HTR-8/SVneo (cell line): ENCODE results near the gene CCNY.

Experiments used
- DNase-seq: peaks from one replicate; pipeline ENCODE4 v3.0.0; 2011; ENCODE audit warnings: low spot score, mixed read lengths; ENCODE audit not compliant: insufficient read length
- FAIRE-seq: peaks from 2 replicates; lab custom pipeline; 2011; peaks lifted over from hg19 to GRCh38; lab: Jason Lieb, UNC

The CCNY gene

DNA sequence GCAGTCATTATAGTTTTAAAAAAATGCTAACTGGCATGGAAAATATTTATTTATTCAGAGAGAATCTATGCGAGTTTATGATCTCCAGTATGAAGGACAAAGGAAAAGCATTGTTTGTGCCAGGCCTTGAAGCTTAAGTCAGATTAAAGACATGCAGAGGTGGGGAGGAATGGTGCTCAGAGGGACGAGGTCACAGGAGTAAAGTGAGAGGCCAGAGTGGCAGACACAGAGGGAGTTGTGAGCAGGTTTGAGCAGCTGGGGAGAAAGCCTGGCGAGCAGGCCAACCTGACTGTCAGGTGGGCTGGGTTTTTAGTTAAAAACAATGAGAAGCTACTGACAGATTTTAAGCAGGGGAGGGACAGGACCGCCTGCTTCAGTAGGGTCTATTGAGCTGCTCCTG is 6.8 kb upstream of the CCNY start:
- FAIRE-seq (no peak), DNase-seq (no peak)

DNA sequence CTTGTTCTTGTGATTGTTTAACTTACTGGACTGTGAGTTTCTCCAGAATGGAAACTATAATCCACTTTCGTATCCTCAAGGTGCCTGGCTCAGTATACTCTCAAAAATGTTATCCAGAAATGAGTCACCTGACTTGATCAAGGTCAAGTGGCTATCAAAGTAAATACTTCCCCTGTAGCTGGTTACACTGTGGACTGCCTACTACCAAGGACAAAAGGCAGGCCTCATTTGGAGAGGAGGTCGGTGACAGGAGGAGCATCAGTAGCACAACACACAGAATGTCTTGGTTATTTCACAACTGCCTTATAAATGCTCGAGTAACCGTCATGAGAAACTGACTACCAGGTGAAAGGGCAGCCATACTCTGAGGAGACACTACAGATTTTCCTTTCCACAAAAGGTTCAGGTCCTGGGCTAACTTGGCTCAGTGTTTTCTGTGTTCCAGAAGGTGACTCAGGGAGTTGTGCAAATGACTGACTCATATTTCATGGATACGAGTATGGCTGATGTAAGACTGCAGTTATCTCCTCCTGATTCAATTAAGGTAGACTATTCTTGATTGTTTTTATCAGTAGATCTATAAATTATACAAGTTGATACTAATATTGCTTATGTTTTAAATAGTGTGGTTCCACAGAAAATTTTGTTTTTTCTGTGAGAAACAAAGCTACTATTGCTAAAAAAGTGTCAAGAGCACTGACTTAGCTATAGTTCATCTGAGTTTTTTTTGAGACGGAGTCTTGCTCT is 4.2 kb upstream of the CCNY start:
- peak; percentile 72 for DNase-seq
- peak; percentile 87 for FAIRE-seq

DNA sequence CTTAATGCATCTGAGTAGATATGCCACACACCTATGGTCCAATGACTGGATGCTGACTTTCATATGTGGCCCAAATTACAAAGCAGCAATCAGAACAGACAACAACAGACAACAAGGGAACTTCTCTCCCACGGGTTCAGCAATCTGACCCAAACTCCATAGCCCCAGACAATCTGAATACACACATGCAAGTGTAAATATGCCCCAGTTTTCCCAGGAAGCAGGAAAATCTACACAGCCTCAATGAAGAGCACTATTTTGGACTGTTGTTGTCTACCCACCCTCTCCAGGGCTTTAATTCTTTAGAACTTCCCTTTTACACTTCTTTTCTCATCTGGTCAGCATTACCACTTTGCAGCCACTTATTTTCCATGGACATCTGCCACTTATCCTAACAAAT is 2.0 kb upstream of the CCNY start:
- DNase-seq (no peak), FAIRE-seq (no peak)

DNA sequence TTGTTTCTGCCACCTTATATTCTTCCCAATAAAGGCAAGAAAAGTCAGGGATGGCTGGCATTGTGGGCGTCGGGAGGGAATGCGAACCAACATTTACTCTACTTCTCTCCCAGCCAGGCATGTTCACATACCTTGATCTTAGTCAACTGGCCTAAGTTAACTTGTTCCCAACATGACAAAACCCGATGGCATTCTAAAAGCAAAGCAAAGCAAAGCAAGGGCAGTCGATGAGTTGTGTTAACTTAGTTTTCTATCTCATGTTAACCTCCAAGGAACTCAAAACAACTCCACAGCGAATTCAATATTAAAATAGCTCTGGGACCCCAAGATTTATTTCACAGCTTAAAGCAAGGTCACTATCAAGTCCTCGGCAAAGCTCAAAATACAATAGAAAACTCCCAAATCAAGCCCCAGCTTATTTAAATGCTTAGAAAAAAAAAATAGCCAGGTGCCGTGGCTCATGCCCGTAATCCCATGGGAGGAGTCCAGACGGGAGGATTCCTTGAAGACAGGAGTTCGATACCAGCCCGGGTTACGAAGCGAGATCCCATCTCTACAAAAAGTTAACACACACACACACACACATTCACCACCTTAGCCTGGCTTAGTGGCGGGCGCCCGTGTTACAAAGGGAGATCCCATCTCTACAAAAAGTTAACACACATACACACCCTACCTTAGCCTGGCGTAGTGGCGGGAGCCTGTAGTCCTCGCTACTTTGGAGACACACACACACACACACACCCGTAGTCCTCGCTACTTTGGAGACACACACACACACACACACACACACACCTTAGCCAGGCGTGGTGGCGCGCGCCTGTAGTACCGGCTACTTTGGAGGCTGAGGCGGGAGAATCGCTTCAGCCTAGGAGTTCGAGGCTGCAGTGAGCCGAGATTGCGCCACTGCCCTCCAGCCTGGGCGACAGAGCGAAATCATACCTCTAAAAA is 901 bp upstream of the CCNY start:
- DNase-seq (no peak), FAIRE-seq (peak; percentile 71)

DNA sequence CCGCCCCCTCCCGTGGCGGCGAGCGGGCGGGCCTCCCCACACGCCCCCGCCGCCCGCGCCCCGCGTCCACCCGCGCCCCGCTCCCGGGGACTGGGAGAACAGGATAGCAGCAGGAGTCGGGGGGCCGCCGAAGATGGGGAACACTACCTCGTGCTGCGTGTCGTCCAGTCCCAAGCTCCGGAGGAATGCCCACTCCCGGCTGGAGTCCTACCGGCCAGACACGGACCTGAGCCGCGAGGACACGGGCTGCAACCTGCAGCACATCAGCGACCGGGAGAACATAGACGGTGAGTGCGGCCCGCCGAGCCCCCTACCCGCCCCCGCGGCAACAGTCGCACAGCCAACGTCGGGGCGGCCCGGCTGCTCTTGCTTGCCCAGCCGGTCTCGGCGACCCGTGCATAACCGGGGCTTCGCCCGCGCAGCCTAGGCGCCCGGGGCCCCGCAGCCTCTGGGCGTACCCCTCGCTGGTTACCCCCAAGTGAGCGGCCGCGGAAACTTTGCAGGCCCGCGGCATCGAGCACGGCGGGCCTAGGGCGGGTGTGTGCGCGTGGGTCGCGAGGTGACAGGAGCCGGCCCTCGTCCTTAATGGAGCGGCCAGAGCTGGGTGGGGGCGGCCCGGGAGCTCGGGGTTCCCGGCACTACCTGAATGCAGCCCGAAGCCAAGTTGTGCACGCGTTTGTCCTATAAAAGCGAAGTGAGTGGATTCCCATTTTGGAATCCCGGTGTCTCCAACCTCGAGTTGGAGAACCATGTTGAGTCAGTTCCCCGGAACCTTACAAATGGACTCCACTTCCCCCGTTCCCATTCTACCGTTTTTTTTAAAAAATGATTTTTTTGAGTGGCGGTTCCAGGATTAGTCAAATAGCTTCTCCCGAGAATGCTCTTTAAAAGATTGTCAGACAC is 863 bp downstream of the CCNY start:
- DNase-seq (peak; percentile 45), FAIRE-seq (peak; percentile 48)

DNA sequence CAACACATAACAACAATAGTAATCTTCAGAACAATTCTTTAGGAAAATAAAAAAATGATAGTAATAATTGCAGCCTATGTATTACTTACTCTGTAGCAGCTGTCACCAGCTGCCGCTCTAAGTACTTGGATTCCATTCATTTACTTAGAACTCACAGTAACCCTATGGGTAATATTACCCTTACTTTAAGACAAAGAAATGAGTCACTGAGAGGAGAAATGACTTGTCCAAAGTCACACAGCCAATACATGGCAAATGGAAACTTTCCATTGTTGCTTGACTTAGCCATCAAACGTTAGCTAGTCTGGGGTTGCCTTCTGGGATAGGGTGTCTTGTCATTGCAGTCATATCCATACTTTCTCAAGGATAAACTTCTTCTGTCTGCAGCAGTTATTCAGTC is 3.6 kb downstream of the CCNY start:
- no peak for DNase-seq
- FAIRE-seq: no peak

DNA sequence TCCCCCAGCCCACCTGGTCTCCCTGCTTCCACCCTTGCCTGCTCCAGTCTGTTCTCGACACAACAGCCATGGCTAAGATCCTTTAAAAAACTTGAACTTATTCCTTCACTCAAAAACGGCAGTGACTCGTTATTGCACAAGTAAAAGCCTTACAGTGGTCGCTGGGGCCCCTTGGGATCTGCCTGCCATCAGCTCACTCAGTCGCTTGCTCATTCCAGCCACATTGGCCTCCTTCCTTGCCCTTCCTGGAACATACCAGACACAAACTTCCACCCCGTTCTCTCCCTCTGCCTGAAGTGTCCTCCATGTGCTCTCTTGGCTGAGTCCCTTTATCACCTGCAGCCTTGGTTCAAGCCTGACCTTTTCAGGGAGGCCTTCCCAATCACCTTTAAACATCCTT is 4.7 kb downstream of the CCNY start:
- no peak for FAIRE-seq
- DNase-seq: no peak

DNA sequence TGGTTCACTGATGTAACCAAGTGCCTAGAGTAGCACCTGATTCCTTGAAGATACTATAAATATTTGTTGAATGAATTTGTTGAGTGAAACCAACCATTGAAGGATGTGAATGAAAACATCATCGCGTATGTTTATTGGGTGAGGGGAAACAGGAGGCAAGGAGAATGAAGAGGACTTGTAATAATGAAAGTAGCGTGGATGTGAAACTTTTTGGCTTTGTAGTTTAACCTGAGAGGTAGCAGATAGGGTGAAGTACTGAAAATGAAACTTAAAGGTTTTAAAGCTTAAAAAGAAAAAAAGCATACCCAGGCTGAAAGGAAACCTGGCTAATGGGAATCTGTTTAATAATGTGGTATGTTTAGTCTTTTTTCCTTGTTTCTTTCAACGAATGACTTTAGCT is 5.2 kb downstream of the CCNY start:
- DNase-seq (no peak), FAIRE-seq (no peak)

DNA sequence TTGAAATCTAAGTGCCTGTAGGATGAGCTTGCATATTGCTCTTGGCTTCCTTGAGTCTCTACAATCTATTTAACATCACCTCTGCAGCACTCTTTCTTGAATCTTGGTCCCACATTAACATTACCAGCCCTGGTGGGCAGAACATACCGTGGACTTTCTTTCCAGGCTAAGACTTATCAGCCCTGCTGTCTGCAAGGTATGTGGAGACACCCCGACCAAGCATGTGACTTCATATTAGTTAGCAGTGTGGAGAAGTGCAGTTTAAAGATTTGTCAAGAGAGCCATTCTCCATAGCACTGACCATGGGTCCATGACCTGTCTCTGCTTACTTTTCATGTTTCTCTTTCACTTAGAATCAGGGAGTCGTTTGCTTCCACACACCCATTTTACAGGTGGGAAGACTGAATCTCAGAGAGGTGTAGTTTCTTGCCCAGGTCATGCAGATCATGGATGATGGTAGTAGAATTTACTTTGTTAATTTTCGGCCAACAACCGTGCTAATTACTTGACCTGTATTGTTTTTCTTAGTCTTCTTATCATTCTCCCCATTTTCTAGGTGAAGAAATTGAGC is 6.0 kb downstream of the CCNY start:
- no peak for FAIRE-seq

DNA sequence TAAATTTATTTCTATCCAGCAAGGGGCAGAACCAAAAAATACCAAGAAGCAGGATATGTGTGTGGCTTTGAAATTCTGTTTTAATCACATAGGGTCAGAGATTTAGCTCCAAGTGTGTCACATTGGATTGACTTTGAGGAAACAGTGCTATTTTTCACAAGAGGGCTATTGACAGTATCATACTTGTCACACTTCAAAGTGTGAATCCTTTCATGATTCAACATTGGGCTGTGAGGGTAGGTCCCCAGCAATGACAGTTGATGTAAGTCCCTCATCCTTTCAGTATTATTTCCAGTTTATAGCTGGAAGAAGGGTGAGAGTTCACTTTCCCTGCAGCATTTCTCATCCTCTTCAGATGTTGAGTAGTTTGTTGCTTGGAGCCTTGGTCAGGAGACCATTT is 7.4 kb downstream of the CCNY start:
- no peak for DNase-seq
- peak; percentile 46 for FAIRE-seq

More for the DNA sequence above, 6.0 kb downstream of the CCNY start:
- no peak for DNase-seq

DNA sequence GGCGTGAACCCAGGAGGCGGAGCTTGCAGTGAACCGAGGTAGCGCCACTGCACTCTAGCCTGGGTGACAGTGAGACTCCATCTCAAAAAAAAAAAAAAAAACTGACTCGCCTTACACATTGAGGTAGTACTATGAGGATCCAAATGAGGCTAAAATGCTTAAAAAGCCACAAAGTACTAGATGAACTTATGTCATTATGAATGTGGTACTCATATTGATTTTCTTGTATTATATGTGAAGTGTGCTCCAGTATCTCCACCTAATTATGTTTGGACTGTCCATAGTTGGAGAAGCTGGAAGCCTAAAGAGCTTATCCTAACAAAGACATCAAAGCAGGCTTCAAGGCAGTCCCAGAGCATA is 9.1 kb downstream of the CCNY start:
- no peak for FAIRE-seq
- no peak for DNase-seq

DNA sequence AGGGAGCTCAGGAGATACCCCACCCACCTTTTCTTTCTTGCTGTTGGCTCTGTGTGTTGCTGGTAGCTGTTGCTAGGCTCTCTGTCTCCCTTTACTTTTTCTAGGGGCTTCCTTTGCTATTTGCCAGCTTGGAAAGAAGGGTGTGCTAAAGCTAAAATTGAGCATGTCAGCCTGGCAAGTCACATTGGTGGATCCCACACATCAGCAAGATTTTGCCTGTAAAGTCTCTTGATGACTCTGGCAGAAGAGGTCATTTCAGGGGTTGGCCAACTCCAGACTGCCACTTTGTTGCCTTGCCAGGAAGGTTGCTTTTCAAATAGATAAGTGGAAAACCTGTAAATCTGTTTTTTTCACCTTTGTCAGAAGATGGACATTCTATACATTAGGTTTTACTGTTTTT is 9.9 kb downstream of the CCNY start:
- FAIRE-seq: no peak
- DNase-seq: no peak

DNA sequence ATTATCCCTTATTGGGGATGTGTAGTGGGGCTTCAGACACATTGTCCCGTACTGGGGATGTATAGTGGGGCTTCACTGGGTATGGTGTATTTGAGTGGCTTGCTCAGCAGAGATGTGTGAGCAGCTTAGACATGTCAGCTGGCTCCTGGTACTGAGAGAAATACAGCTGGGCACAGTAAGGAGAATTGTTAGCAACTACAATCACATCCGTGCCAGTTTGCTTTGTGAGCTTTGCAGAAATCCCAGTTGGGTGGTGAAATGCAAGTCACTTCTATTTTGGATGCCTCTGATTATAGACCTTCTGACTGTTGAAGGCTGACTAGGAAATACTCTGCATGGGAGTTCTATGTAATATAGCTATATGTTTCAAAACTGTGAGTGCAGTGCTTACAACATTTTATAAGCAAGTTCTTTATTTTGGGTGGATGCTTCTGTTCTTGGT is 10.8 kb downstream of the CCNY start:
- DNase-seq (no peak), FAIRE-seq (no peak)

DNA sequence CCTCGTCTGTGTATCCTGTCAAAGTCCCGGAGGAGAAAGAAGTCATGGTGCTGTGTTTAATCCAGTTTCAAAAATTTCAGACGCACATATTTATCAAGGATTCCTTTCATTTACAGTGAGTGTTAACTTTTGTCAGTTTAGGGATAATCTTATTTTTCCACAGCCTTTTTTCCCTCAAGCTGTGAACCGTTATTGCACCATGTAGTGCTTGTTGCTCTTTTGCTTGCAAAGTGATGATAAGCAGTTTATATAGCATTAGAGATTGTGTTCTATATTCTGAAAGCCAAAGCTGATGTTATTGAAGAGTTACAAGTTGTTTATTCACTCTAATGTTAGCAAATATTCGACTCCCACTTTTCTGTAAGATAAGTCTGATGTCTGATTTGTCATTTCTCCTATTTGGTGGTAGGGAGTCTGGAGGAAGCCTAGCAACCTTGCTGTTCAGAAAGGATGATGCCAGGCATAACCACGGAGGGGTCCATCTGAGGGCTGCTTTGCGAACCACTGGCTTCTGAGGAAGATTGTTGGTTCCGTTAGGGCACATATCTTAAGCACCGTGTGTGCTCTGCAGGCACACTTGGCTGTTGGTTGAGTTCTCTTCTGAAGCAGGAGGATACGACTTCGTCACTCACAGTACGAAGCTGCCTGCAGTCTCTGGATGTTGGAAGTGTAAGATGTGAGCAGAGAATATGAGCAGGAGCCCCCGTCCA is 11.7 kb downstream of the CCNY start:
- DNase-seq: no peak
- FAIRE-seq: peak; percentile 9

DNA sequence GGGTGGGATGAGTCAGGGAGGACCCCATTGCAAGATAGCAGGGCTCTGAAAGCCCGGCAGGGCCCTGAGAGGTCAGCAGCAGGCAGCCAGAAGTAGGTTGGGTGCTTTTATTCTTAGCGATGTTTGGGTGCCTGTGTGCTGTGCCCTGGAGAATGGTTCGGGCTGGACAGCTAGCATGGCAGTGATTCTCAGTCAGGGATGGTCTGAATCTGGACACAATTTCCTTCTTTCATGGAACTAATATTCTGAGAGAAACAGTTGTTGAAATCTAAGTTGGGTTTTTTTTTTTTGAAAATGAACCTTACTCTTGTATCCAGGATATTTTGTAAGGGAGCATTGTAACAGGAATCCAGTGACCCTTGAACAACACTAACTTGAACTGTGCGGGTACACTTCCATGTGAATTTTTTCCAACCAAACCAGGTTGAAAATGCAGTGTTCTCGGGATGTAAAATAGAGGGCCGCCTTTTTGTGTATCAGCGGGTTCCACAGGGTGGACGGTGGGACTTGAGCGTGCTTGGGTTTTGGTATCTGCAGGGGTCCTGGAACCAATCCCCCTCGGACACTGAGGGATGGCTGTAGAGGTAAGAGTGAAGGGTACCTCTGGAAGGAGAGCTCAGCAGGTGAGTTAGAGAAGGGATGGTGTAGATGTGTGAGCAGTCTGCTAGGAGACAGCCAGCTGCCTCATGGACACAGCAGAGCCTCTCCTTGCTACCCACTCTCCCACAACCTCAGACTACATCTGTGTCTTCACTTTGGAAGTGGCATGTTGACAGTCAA is 12.5 kb downstream of the CCNY start:
- FAIRE-seq: no peak
- DNase-seq: no peak

DNA sequence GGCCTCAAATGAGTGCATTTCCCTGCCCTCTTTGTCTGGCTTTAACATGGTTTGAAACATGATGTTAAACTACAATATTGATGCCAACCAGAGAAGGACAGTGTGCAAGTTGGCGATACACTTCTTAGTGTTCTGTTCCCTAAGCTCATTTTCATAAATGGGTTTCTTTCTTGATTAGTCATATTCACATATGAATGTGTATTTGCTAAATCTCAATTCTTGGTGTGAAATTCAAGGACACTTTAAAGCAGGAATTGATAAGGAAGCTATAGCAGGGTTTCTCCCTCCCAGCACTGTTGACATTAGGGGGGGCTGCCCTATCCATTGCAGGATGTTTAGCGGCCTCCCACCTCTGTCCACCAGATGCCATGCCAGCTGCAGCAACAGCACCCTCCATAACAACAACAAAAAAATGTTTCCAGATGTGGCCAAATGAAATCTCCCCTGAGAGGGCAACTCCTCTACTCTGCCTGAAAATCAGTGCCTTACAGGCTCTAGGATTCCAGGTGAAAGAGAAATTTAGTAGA is 13.1 kb downstream of the CCNY start:
- FAIRE-seq (no peak), DNase-seq (no peak)

DNA sequence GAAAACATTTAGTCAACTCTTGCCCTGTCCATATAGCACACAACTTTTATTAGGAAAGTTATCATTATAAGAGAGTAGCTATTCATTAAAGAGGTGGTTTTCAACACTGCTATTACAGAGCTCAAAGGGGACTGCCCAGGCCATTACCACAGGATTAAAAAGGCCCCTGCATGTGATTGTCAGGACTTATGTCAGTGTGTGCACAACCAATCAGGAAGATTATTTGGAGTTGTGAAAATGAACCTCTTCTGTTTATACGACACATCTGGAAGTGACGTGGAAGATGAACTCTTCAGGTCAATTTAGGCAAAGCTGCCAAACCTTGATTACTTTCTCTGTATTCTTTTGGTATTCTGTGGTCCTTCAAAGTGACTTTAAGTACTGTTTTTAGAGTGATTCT is 14.7 kb downstream of the CCNY start:
- no peak for DNase-seq
- FAIRE-seq: no peak

DNA sequence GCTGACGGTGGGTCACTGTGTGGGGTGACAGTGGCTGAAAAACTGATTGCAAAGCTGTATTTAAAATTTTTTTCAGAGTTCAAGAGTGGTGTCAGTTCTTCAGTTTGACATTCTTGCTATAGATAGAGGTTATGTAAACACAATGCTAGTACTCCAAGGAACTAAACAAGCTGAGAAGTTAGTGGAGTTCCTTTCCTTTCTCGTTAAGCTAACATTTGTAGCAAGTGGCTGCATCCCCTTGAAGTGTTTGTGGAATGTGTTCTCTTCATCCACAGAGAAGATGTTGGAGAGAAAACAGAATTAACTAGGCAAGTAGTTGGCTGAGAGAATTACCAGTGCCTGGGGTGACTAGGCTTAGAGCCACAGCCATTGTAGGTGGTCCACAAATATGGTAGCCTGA is 15.8 kb downstream of the CCNY start:
- FAIRE-seq (no peak), DNase-seq (no peak)

DNA sequence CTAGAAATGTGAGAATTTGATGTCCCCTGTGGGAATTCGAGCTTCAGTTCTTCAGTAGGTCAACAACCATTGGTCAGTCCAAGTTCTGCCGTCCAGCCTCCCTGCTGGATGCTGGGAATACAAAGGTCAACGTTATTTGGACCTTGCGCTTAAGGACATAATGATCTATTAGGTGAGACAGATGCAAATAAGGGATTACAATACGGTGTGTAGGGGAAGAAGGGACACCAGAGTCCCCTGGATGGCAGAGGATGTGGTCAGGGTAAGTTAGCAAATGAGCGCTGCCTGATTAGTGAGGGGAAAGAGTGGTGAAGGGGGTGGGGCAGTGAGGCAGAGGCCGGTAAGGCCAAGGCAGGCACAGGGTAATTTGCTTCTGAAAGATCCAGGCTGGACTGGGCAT is 16.2 kb downstream of the CCNY start:
- DNase-seq: no peak
- no peak for FAIRE-seq
